HEK293 (cell line): ENCODE measurements around the gene DBH.
A peak's percentile ranks its signal among the peaks of the same experiment; 100 is the strongest.

Experiments used
- CTCF ChIA-PET: fragments of 350-600 bp; formaldehyde crosslinking; extraction: SDS; loops from one replicate; lab custom pipeline; 2021; ENCODE audit warnings: antibody characterized with exemption; lab: Yijun Ruan, JAX
- POLR2A ChIA-PET: fragments of 300-600 bp; formaldehyde crosslinking; extraction: SDS; loops from one replicate; lab custom pipeline; 2020; ENCODE audit warnings: antibody characterized with exemption, inconsistent platforms; lab: Yijun Ruan, JAX
- H3K27ac ChIP-seq: fragments of 200-500 bp; sonication (Bioruptor generic); 2 replicates; pipeline ENCODE4 v1.5.1; 2014; ENCODE audit warnings: low read depth, low read length, control low read depth, inconsistent platforms; ENCODE audit errors: extremely low read depth
- H3K36me3 ChIP-seq, 2 experiments: fragments of 200-500 bp in 1 of 2; sonication (Bioruptor generic) in 1 of 2; 1 replicate in 1 of 2; 2 replicates in 1 of 2; pipeline ENCODE4 v1.5.1; 2014 to 2017; ENCODE audit warnings: inconsistent platforms in 2 of 2, low read length in 2 of 2; ENCODE audit not compliant: control insufficient read depth in 2 of 2, insufficient read depth in 1 of 2
- H3K4me1 ChIP-seq: fragments of 200-500 bp; sonication (Bioruptor generic); 2 replicates; pipeline ENCODE4 v1.5.1; 2014; ENCODE audit warnings: mild to moderate bottlenecking, low read length, inconsistent platforms; ENCODE audit not compliant: control insufficient read depth, insufficient read depth
- H3K4me3 ChIP-seq: 2 replicates; pipeline ENCODE4 v1.5.1; 2011; ENCODE audit warnings: low read depth, mild to moderate bottlenecking, control low read depth, low read length, moderate library complexity
- H3K9me3 ChIP-seq: fragments of 200-500 bp; sonication (Bioruptor generic); 2 replicates; pipeline ENCODE4 v1.5.1; 2014; ENCODE audit warnings: low read depth, low read length, inconsistent platforms; ENCODE audit not compliant: control insufficient read depth, insufficient read depth
- HOXA7 ChIP-seq: sonication (generic); formaldehyde crosslinking; IDR thresholded peaks from 2 replicates; pipeline ENCODE4 v1.8.1; 2022; ENCODE audit warnings: missing genetic modification reagents, borderline replicate concordance
- KLF10 ChIP-seq: fragments of 450-650 bp; IDR thresholded peaks from 2 replicates; pipeline ENCODE4 v1.5.1; 2018; ENCODE audit warnings: missing biosample characterization, mild to moderate bottlenecking, missing genetic modification characterization
- OSR2 ChIP-seq: fragments of 450-650 bp; formaldehyde crosslinking; IDR thresholded peaks from 2 replicates; pipeline ENCODE4 v1.5.1; 2016; ENCODE audit warnings: missing biosample characterization, missing genetic modification characterization
- SP3 ChIP-seq: fragments of 450-650 bp; formaldehyde crosslinking; IDR thresholded peaks from 2 replicates; pipeline ENCODE4 v1.5.1; 2016; ENCODE audit warnings: missing biosample characterization, missing genetic modification characterization
- ZBTB48 ChIP-seq: fragments of 450-650 bp; formaldehyde crosslinking; IDR thresholded peaks from 2 replicates; pipeline ENCODE4 v1.5.1; 2016; ENCODE audit warnings: missing biosample characterization, missing genetic modification characterization
- ZBTB6 ChIP-seq: fragments of 450-650 bp; formaldehyde crosslinking; IDR thresholded peaks from 2 replicates; pipeline ENCODE4 v1.5.1; 2017; ENCODE audit warnings: missing biosample characterization, missing genetic modification characterization
- ZIC2 ChIP-seq: fragments of 450-650 bp; formaldehyde crosslinking; IDR thresholded peaks from 2 replicates; pipeline ENCODE4 v1.5.1; 2016; ENCODE audit warnings: missing biosample characterization, missing genetic modification characterization
- ZNF174 ChIP-seq: fragments of 450-650 bp; formaldehyde crosslinking; IDR thresholded peaks from 2 replicates; pipeline ENCODE4 v1.5.0; 2017; ENCODE audit warnings: missing biosample characterization, mild to moderate bottlenecking, missing genetic modification characterization
- ZNF266 ChIP-seq: fragments of 450-650 bp; formaldehyde crosslinking; IDR thresholded peaks from 2 replicates; pipeline ENCODE4 v1.5.1; 2016; ENCODE audit warnings: missing biosample characterization, missing genetic modification characterization, low read depth
- ZNF280C ChIP-seq: fragments of 450-650 bp; formaldehyde crosslinking; IDR thresholded peaks from 2 replicates; pipeline ENCODE4 v1.5.1; 2016; ENCODE audit warnings: missing biosample characterization, missing genetic modification characterization
- ZNF416 ChIP-seq: fragments of 450-650 bp; formaldehyde crosslinking; IDR thresholded peaks from 2 replicates; pipeline ENCODE4 v1.5.1; 2016; ENCODE audit warnings: missing biosample characterization, missing genetic modification characterization
- ZNF426 ChIP-seq: fragments of 450-650 bp; formaldehyde crosslinking; IDR thresholded peaks from 2 replicates; pipeline ENCODE4 v1.5.1; 2017; ENCODE audit warnings: missing biosample characterization, missing genetic modification characterization, mild to moderate bottlenecking, inconsistent platforms, moderate library complexity
- ZNF449 ChIP-seq: fragments of 450-650 bp; formaldehyde crosslinking; IDR thresholded peaks from 2 replicates; pipeline ENCODE4 v1.5.1; 2017; ENCODE audit warnings: missing biosample characterization, mild to moderate bottlenecking, missing genetic modification characterization, moderate library complexity
- ZNF549 ChIP-seq: fragments of 450-650 bp; IDR thresholded peaks from 2 replicates; pipeline ENCODE4 v1.5.1; 2018; ENCODE audit warnings: missing biosample characterization, missing genetic modification characterization, mild to moderate bottlenecking, inconsistent platforms, moderate library complexity
- ZNF658 ChIP-seq: fragments of 450-650 bp; formaldehyde crosslinking; IDR thresholded peaks from 2 replicates; pipeline ENCODE4; 2016; ENCODE audit warnings: missing biosample characterization, missing genetic modification characterization
- ZNF664 ChIP-seq: fragments of 450-650 bp; formaldehyde crosslinking; IDR thresholded peaks from 2 replicates; pipeline ENCODE4 v1.5.1; 2016; ENCODE audit warnings: missing biosample characterization, missing genetic modification characterization
- ZNF747 ChIP-seq: fragments of 450-650 bp; formaldehyde crosslinking; IDR thresholded peaks from 2 replicates; pipeline ENCODE4 v1.5.1; 2016; ENCODE audit warnings: missing biosample characterization, missing genetic modification characterization
- ZNF792 ChIP-seq: fragments of 450-650 bp; formaldehyde crosslinking; IDR thresholded peaks from 2 replicates; pipeline ENCODE4 v1.5.1; 2016; ENCODE audit warnings: missing biosample characterization, missing genetic modification characterization
- ZNF837 ChIP-seq: fragments of 450-650 bp; formaldehyde crosslinking; IDR thresholded peaks from 2 replicates; pipeline ENCODE4 v1.5.1; 2016; ENCODE audit warnings: missing biosample characterization, missing genetic modification characterization
- ZSCAN16 ChIP-seq: fragments of 450-650 bp; formaldehyde crosslinking; IDR thresholded peaks from 2 replicates; pipeline ENCODE4 v1.5.1; 2016; ENCODE audit warnings: missing biosample characterization, missing genetic modification characterization
- ZSCAN30 ChIP-seq: fragments of 450-650 bp; IDR thresholded peaks from 2 replicates; pipeline ENCODE4 v1.5.1; 2018; ENCODE audit warnings: missing biosample characterization, mild to moderate bottlenecking, missing genetic modification characterization, moderate library complexity
- ZXDB ChIP-seq: fragments of 450-650 bp; formaldehyde crosslinking; IDR thresholded peaks from 2 replicates; pipeline ENCODE4 v1.5.1; 2016; ENCODE audit warnings: missing biosample characterization, missing genetic modification characterization
- TF ChIP-seq, protein P1 (sequence below): fragments of 450-650 bp; formaldehyde crosslinking; IDR thresholded peaks from 2 replicates; pipeline ENCODE4 v1.5.1; 2017; ENCODE audit warnings: missing biosample characterization, missing genetic modification characterization
- TF ChIP-seq, protein P2 (sequence below): fragments of 450-650 bp; formaldehyde crosslinking; IDR thresholded peaks from 2 replicates; pipeline ENCODE4 v1.5.0; 2017; ENCODE audit warnings: missing biosample characterization, missing genetic modification characterization, borderline replicate concordance

DBH gene

GRCh38 chr9:133679466-133680061, 43.4 kb downstream of the DBH start:
- Histone ChIP-seq H3K9me3 (no peaks in the 10 kb centered on the region), H3K4me3 (no peak overlapping the region), H3K4me1 (no peaks in the 10 kb centered on the region), H3K36me3 (no peaks in the 10 kb centered on the region), H3K27ac (no peak overlapping the region)
- ChIA-PET POLR2A (no interaction called here), CTCF (interaction anchor here (0.5 to 0.7 kb wide), 2 partner anchors 19 to 22 kb away, joined by 3 read pairs; no protein-coding TSS in a partner anchor)
- TF ChIP-seq ZNF280C (tag by site-specific recombination) (no peak), ZNF549 (no peak), ZNF266 (tag by site-specific recombination) (no peak), ZBTB48 (tag by site-specific recombination) (no peak), KLF10 (tag by site-specific recombination) (no peak), ZIC2 (tag by site-specific recombination) (peak; percentile 38; the same call in 1 of the 2 replicates), ZSCAN30 (tag by site-specific recombination) (no peak)
- TF ChIP-seq, protein P1, sequence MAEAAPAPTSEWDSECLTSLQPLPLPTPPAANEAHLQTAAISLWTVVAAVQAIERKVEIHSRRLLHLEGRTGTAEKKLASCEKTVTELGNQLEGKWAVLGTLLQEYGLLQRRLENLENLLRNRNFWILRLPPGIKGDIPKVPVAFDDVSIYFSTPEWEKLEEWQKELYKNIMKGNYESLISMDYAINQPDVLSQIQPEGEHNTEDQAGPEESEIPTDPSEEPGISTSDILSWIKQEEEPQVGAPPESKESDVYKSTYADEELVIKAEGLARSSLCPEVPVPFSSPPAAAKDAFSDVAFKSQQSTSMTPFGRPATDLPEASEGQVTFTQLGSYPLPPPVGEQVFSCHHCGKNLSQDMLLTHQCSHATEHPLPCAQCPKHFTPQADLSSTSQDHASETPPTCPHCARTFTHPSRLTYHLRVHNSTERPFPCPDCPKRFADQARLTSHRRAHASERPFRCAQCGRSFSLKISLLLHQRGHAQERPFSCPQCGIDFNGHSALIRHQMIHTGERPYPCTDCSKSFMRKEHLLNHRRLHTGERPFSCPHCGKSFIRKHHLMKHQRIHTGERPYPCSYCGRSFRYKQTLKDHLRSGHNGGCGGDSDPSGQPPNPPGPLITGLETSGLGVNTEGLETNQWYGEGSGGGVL (tag by site-specific recombination) = no peak

DNA sequence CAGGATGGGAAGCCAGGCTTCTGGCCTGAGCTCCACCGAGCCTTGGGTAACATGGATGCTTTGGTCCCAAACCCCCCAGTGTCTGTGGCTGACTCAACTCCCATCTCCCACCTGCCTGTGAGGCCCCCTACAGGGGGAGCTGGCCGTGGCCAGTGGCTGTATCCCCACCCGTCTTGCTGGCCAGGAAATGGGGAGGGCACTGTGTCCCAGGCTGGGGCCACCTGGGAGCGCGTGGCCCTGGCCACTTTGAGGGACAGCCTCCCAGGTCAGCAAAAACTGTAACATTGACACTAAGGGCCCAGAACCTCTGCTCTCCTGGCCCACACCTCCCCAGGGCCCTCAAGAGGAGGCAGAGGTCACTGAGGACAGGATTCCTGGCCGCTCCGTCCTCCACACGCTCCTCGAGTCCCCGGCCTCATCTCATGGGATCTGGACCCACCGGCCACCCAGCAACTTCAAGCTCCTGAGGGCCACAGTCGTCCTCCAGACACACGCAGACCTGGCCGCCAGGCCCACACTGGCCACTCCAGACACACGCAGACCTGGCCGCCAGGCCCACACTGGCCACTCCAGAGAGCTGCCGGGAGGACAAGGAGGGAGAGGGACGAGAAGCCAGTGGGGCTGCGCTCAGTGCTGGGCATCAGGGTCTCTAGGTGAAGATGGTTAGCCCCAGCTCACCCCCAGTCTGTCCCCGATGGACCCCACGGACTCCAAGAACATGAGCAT, 44.2 kb downstream of the DBH start:
- ChIA-PET CTCF (interaction anchor here (0.7 kb wide), 1 partner anchor 23 kb away, joined by 3 read pairs; no protein-coding TSS in a partner anchor), POLR2A (no interaction called here)
- Histone ChIP-seq H3K4me1 (no peaks in the 10 kb centered on the region), H3K4me3 (no peak overlapping the region), H3K9me3 (no peaks in the 10 kb centered on the region), H3K27ac (no peak overlapping the region), H3K36me3 (no peaks in the 10 kb centered on the region)
- TF ChIP-seq SP3 (tag by site-specific recombination) (no peak), ZNF174 (tag by site-specific recombination) (no peak), ZNF449 (tag by site-specific recombination) (no peak), ZNF792 (tag by site-specific recombination) (no peak), ZNF664 (tag by site-specific recombination) (no peak), ZNF416 (tag by site-specific recombination) (no peak), ZNF837 (no peak), OSR2 (tag by site-specific recombination) (no peak), ZXDB (no peak), ZNF426 (tag by site-specific recombination) (no peak), ZNF747 (tag by site-specific recombination) (no peak), HOXA7 (CRISPR knock-in tag) (no peak), ZNF658 (tag by site-specific recombination) (no peak), ZSCAN16 (no peak), ZNF266 (tag by site-specific recombination) (no peak), ZBTB6 (no peak)
- TF ChIP-seq, protein P2, sequence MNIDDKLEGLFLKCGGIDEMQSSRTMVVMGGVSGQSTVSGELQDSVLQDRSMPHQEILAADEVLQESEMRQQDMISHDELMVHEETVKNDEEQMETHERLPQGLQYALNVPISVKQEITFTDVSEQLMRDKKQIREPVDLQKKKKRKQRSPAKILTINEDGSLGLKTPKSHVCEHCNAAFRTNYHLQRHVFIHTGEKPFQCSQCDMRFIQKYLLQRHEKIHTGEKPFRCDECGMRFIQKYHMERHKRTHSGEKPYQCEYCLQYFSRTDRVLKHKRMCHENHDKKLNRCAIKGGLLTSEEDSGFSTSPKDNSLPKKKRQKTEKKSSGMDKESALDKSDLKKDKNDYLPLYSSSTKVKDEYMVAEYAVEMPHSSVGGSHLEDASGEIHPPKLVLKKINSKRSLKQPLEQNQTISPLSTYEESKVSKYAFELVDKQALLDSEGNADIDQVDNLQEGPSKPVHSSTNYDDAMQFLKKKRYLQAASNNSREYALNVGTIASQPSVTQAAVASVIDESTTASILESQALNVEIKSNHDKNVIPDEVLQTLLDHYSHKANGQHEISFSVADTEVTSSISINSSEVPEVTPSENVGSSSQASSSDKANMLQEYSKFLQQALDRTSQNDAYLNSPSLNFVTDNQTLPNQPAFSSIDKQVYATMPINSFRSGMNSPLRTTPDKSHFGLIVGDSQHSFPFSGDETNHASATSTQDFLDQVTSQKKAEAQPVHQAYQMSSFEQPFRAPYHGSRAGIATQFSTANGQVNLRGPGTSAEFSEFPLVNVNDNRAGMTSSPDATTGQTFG (tag by site-specific recombination) = no peak
